Endodermal cell (in vitro differentiated cells): ENCODE data around the gene PDLIM3. TPM values are rescaled to one million over a fixed set of nuclear protein-coding genes. Genes with fewer than 3 reads are reported as not detected.

Source experiments
- DNase-seq: peaks from one replicate; pipeline ENCODE4 v3.0.0-alpha.2; 2017
- H3K27ac ChIP-seq: 2 replicates; pipeline ENCODE4 v1.5.1; 2013; ENCODE audit warnings: mild to moderate bottlenecking, low read depth, low read length, moderate library complexity
- H3K27me3 ChIP-seq: 2 replicates; pipeline ENCODE4 v1.6.1; 2013; ENCODE audit warnings: mild to moderate bottlenecking, low read length, moderate library complexity; ENCODE audit not compliant: insufficient read depth, control insufficient read depth, poor library complexity, severe bottlenecking
- H3K36me3 ChIP-seq: 2 replicates; pipeline ENCODE4 v1.7.0; 2013; ENCODE audit warnings: mild to moderate bottlenecking, low read length, moderate library complexity; ENCODE audit not compliant: control insufficient read depth, insufficient read depth
- H3K4me1 ChIP-seq: one replicate; pipeline ENCODE4 v1.7.0; 2013; ENCODE audit warnings: low read length; ENCODE audit not compliant: control insufficient read depth, insufficient read depth
- H3K4me3 ChIP-seq: 2 replicates; pipeline ENCODE4 v1.5.1; 2013; ENCODE audit warnings: mild to moderate bottlenecking, low read length, moderate library complexity
- H3K9ac ChIP-seq: 2 replicates; pipeline ENCODE4 v1.6.1; 2013; ENCODE audit warnings: mild to moderate bottlenecking, low read length, moderate library complexity; ENCODE audit not compliant: poor library complexity, severe bottlenecking; ENCODE audit errors: extremely low read depth
- H3K9me3 ChIP-seq: 2 replicates; pipeline ENCODE4 v1.6.1; 2013; ENCODE audit warnings: mild to moderate bottlenecking, low read length, moderate library complexity; ENCODE audit not compliant: control insufficient read depth
- H3K27ac Mint-ChIP-seq: 2 replicates; pipeline ENCODE4 v1.8.0; 2020; ENCODE audit warnings: mixed read lengths
- H3K27me3 Mint-ChIP-seq: 2 replicates; pipeline ENCODE4 v1.8.0; 2021; ENCODE audit warnings: mild to moderate bottlenecking, mixed read lengths; ENCODE audit not compliant: insufficient read depth
- H3K36me3 Mint-ChIP-seq: 2 replicates; pipeline ENCODE4 v1.8.0; 2020; ENCODE audit warnings: low read depth, mixed read lengths
- H3K4me1 Mint-ChIP-seq: 2 replicates; pipeline ENCODE4 v1.8.0; 2020; ENCODE audit warnings: mixed read lengths
- H3K4me3 Mint-ChIP-seq: 2 replicates; pipeline ENCODE4 v1.8.0; 2020; ENCODE audit warnings: mild to moderate bottlenecking, moderate library complexity, mixed read lengths
- H3K9me3 Mint-ChIP-seq: 2 replicates; pipeline ENCODE4 v1.8.0; 2020; ENCODE audit warnings: mild to moderate bottlenecking, mixed read lengths
- WGBS, 2 experiments: methylation state at CpG; one replicate each; pipeline versions ENCODE4 v1.1.5 to v1.1.7; 2013; ENCODE audit warnings: missing lambda C conversion rate in 2 of 2, mixed read lengths in 1 of 2; ENCODE audit not compliant: insufficient coverage in 1 of 2, insufficient read length in 1 of 2; 5-methylcytosine and 5-hydroxymethylcytosine counted together
- total RNA-seq, 2 donors: library from RNA; stranded (reverse); fragmentation: NEBNext Ultra II Directional in 1 of 2; extraction: Animal tissue kit (Norgen Biotek cat#: 25700) in 1 of 2; gene quantifications; 2 replicates in 1 of 2; 3 replicates in 1 of 2; pipeline ENCODE4 v1.2.1, GENCODE V29; 2021
- TF ChIP-seq, protein P1 (sequence below): fragments of 200-600 bp; sonication (generic); conservative IDR thresholded peaks from 2 replicates; pipeline ENCODE4 v1.5.0; 2021; ENCODE audit warnings: antibody characterized with exemption, mild to moderate bottlenecking

The PDLIM3 gene
- total RNA-seq, 2 donors from 2014 or later = 4.3 to 11.0 TPM

DNA sequence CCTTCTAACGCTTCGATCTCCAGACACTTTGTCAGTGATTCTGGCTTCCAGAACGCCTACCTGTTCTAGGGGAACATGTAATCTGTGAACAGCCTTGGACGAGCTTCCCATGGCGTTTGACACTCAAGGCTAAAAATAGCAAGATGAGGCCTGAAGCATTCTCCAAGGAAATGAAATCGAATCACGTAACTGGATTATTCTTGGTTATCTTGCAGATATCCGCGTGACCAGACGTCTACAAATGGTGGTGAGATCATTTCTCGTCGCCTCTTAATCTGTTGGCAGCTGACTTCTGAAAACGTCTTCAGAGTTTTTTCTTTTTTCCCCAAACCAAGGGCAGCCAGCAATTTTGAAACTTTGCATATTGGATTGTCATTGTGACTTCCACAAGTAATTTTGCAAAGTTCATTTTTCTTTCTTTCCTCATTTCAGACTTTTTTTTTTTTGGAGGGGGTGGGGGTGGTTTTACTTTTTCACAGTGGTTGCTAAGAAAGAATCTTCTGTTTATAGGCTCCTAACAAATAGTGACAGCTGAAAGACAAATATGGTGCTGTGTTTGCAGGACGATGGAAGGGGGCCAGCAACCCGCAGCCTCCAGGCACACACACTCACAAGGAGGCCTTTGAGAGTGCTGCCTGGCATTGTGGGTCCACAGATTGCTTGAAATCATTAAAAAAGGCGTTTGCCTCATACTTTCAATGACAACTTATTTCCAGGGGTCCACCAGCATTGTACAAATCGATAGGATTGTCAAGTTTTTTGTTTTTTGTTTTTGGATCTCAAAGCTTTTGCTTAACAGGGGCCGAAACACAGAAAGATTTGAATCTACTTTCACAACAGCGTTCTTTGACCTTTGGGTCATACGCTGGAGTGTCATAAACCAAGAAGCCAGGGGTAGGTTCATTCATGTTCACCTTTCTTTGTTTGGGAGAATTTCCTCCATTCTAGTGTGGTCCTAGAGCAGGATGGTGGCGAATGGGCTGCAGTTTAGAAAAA is 32.4 kb upstream of the PDLIM3 start:
- Histone ChIP-seq H3K4me3 (peak overlapping the region; percentile 4), H3K36me3 (no peaks in the 10 kb centered on the region), H3K27me3 (no peaks in the 10 kb centered on the region), H3K9ac (no peak overlapping the region), H3K4me1 (peaks cover 3% of the 10 kb centered on the region), H3K27ac (peak overlapping the region; percentile 72), H3K9me3 (peaks cover 35% of the 10 kb centered on the region)
- no peak for DNase-seq
- TF ChIP-seq, protein P1, sequence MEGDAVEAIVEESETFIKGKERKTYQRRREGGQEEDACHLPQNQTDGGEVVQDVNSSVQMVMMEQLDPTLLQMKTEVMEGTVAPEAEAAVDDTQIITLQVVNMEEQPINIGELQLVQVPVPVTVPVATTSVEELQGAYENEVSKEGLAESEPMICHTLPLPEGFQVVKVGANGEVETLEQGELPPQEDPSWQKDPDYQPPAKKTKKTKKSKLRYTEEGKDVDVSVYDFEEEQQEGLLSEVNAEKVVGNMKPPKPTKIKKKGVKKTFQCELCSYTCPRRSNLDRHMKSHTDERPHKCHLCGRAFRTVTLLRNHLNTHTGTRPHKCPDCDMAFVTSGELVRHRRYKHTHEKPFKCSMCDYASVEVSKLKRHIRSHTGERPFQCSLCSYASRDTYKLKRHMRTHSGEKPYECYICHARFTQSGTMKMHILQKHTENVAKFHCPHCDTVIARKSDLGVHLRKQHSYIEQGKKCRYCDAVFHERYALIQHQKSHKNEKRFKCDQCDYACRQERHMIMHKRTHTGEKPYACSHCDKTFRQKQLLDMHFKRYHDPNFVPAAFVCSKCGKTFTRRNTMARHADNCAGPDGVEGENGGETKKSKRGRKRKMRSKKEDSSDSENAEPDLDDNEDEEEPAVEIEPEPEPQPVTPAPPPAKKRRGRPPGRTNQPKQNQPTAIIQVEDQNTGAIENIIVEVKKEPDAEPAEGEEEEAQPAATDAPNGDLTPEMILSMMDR = no peak
- Mint-ChIP-seq H3K4me1 (peaks cover 6% of the 10 kb centered on the region), H3K4me3 (no peak overlapping the region), H3K27ac (no peak overlapping the region), H3K36me3 (no peaks in the 10 kb centered on the region), H3K9me3 (peaks cover 14% of the 10 kb centered on the region), H3K27me3 (no peaks in the 10 kb centered on the region)
- WGBS, 2 experiments = 87 to 92% methylated on average over 20 to 21 of the region's 21 CpGs

- H3K4me3 ChIP-seq = no peak overlapping the region
- Mint-ChIP-seq H3K4me1 (peaks cover 6% of the 10 kb centered on the region), H3K27me3 (no peaks in the 10 kb centered on the region), H3K9me3 (peaks cover 14% of the 10 kb centered on the region), H3K27ac (no peak overlapping the region), H3K36me3 (no peaks in the 10 kb centered on the region), H3K4me3 (no peak overlapping the region)
- DNase-seq = no peak
- H3K4me1 ChIP-seq = peaks cover 3% of the 10 kb centered on the region
- H3K36me3 ChIP-seq = no peaks in the 10 kb centered on the region
- H3K9me3 ChIP-seq = peaks cover 35% of the 10 kb centered on the region
- TF ChIP-seq, protein P1 = no peak
- no peaks in the 10 kb centered on the region for H3K27me3 ChIP-seq
- peak overlapping the region; percentile 72 for H3K27ac ChIP-seq
- 87 to 92% methylated on average over 1 of the region's 1 CpG for WGBS, 2 experiments
- H3K9ac ChIP-seq = no peak overlapping the region
Measured at GRCh38 chr4:185566972-185567371, 31.7 kb upstream of the PDLIM3 start.

DNA sequence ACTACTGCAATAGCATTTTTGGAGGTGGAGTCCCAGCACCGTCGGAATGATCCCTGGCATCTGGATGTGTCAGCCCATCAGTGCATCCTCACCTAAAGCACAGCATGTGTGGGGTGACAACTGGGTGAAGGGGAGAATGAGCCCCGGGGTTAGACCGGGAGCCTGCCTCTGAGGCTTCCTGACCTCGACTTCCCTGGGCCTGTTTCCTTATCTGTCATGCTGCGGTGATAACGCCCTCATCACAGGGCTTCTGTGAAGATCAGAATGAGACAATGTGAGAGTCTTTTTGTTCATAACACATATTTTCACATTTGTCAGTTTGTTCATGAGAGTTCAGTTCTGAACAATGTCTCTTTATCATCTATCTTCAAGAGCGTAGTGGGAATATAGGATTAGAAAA is 31.1 kb upstream of the PDLIM3 start:
- H3K27ac Mint-ChIP-seq = no peak overlapping the region
- H3K9me3 ChIP-seq = peaks cover 35% of the 10 kb centered on the region
- no peaks in the 10 kb centered on the region for H3K27me3 ChIP-seq
- no peak overlapping the region for H3K27ac ChIP-seq
- 90 to 100% methylated on average over 5 to 8 of the region's 8 CpGs for WGBS, 2 experiments
- no peak overlapping the region for H3K4me3 Mint-ChIP-seq
- H3K27me3 Mint-ChIP-seq = peaks cover 2% of the 10 kb centered on the region
- no peak overlapping the region for H3K9ac ChIP-seq
- no peaks in the 10 kb centered on the region for H3K36me3 ChIP-seq
- no peaks in the 10 kb centered on the region for H3K36me3 Mint-ChIP-seq
- no peak for DNase-seq
- peaks cover 6% of the 10 kb centered on the region for H3K4me1 Mint-ChIP-seq
- H3K9me3 Mint-ChIP-seq = peaks cover 12% of the 10 kb centered on the region
- no peak overlapping the region for H3K4me3 ChIP-seq
- peaks cover 3% of the 10 kb centered on the region for H3K4me1 ChIP-seq
- TF ChIP-seq, protein P1 = no peak
